Measurements from ENCODE around the gene REX1BD. TPM values are rescaled to one million over a fixed set of nuclear protein-coding genes. Genes with fewer than 3 reads are reported as not detected.

Gene REX1BD
- total and polyA plus RNA-seq, 4 donors, result 25.9 to 71.9 (median 51.4) TPM

GRCh38 chr19:18608102-18608804 lies 19.7 kb downstream of the REX1BD start:
- Histone ChIP-seq H3K4me1 (ENCODE audit: control insufficient read depth in 4 of 4, insufficient read depth in 4 of 4, low read length in 3 of 4) (peaks cover 0 to 19% (median 7%) of the 10 kb centered on the region in 4 donors), H3K27me3 (ENCODE audit: control insufficient read depth in 4 of 4, insufficient read depth in 4 of 4, low read length in 3 of 4) (peaks cover 10 to 14% (median 13%) of the 10 kb centered on the region in 4 donors), H3K9ac (ENCODE audit: low read depth in 1 of 2, low read length in 2 of 2) (no peak overlapping the region), H3K9me3 (ENCODE audit: control insufficient read depth in 4 of 4, low read length in 3 of 4) (no peaks in the 10 kb centered on the region), H3K4me3 (ENCODE audit: low read depth in 1 of 3, low read length in 3 of 3) (no peak overlapping the region), H3K27ac (ENCODE audit: low read depth in 1 of 2, low read length in 2 of 2) (no peak overlapping the region), H3K36me3 (ENCODE audit: control insufficient read depth in 4 of 4, insufficient read depth in 3 of 4, low read depth in 1 of 4, low read length in 3 of 4) (no peaks in the 10 kb centered on the region)
- DNase-seq (ENCODE audit: low spot score), result no peak
- WGBS, result 21% methylated on average over 5 of the region's 5 CpGs
- TF ChIP-seq EGR1 (IDR thresholded peaks at IDR 0.05; ENCODE audit: low read depth in 2 of 2), result no peak
- TF ChIP-seq HNF4G (IDR thresholded peaks at IDR 0.05), result no peak
- no peak for TF ChIP-seq HNF4A (conservative IDR thresholded peaks at IDR 0.05)
- no peak for TF ChIP-seq FOXA2 (IDR thresholded peaks at IDR 0.05)
- TF ChIP-seq, protein P1, sequence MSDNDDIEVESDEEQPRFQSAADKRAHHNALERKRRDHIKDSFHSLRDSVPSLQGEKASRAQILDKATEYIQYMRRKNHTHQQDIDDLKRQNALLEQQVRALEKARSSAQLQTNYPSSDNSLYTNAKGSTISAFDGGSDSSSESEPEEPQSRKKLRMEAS (IDR thresholded peaks at IDR 0.05), result no peak
- TF ChIP-seq FOXA1 (IDR thresholded peaks at IDR 0.05), result no peak
- TF ChIP-seq YY1 (IDR thresholded peaks at IDR 0.05), result no peak
- TF ChIP-seq RAD21 (IDR thresholded peaks at IDR 0.05), result no peak
- TF ChIP-seq NR2F2 (IDR thresholded peaks at IDR 0.05), result no peak
- TF ChIP-seq TAF1 (conservative IDR thresholded peaks at IDR 0.05), result no peak
- no peak for TF ChIP-seq GABPA (IDR thresholded peaks at IDR 0.05 in 1 of 2, conservative IDR thresholded peaks at IDR 0.05 in 1 of 2)
- no peak for TF ChIP-seq JUND (IDR thresholded peaks at IDR 0.05)
- no peak for TF ChIP-seq RXRA (IDR thresholded peaks at IDR 0.05)

- peaks cover 8 to 17% (median 13%) of the 10 kb centered on the region in 4 donors for H3K27me3 ChIP-seq (ENCODE audit: control insufficient read depth in 4 of 4, insufficient read depth in 4 of 4, low read length in 3 of 4)
- no peak for DNase-seq (ENCODE audit: low spot score)
- H3K4me1 ChIP-seq (ENCODE audit: control insufficient read depth in 4 of 4, insufficient read depth in 4 of 4, low read length in 3 of 4), result peaks cover 0 to 19% (median 7%) of the 10 kb centered on the region in 4 donors
- H3K9me3 ChIP-seq (ENCODE audit: control insufficient read depth in 4 of 4, low read length in 3 of 4), result no peaks in the 10 kb centered on the region
- 37% methylated on average over 9 of the region's 9 CpGs for WGBS
- H3K4me3 ChIP-seq (ENCODE audit: low read depth in 1 of 3, low read length in 3 of 3), result no peak overlapping the region
- TF ChIP-seq FOXA2 (IDR thresholded peaks at IDR 0.05) (no peak), RAD21 (IDR thresholded peaks at IDR 0.05) (no peak), RXRA (IDR thresholded peaks at IDR 0.05) (no peak), SP1 (IDR thresholded peaks at IDR 0.05) (no peak), HNF4A (conservative IDR thresholded peaks at IDR 0.05) (no peak), EGR1 (IDR thresholded peaks at IDR 0.05; ENCODE audit: low read depth in 2 of 2) (no peak)
- TF ChIP-seq, protein P2, sequence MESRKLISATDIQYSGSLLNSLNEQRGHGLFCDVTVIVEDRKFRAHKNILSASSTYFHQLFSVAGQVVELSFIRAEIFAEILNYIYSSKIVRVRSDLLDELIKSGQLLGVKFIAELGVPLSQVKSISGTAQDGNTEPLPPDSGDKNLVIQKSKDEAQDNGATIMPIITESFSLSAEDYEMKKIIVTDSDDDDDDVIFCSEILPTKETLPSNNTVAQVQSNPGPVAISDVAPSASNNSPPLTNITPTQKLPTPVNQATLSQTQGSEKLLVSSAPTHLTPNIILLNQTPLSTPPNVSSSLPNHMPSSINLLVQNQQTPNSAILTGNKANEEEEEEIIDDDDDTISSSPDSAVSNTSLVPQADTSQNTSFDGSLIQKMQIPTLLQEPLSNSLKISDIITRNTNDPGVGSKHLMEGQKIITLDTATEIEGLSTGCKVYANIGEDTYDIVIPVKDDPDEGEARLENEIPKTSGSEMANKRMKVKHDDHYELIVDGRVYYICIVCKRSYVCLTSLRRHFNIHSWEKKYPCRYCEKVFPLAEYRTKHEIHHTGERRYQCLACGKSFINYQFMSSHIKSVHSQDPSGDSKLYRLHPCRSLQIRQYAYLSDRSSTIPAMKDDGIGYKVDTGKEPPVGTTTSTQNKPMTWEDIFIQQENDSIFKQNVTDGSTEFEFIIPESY (IDR thresholded peaks at IDR 0.05), result no peak
- no peaks in the 10 kb centered on the region for H3K36me3 ChIP-seq (ENCODE audit: control insufficient read depth in 4 of 4, insufficient read depth in 3 of 4, low read depth in 1 of 4, low read length in 3 of 4)
- H3K9ac ChIP-seq (ENCODE audit: low read depth in 1 of 2, low read length in 2 of 2), result no peak overlapping the region
- H3K27ac ChIP-seq (ENCODE audit: low read depth in 1 of 2, low read length in 2 of 2), result no peak overlapping the region
These were observed 20.5 kb downstream of the REX1BD start for GRCh38 chr19:18608805-18609716.

- Histone ChIP-seq H3K9ac (ENCODE audit: low read depth in 1 of 2, low read length in 2 of 2) (no peak overlapping the region), H3K9me3 (ENCODE audit: control insufficient read depth in 4 of 4, low read length in 3 of 4) (no peaks in the 10 kb centered on the region), H3K36me3 (ENCODE audit: control insufficient read depth in 4 of 4, insufficient read depth in 3 of 4, low read depth in 1 of 4, low read length in 3 of 4) (no peaks in the 10 kb centered on the region), H3K4me3 (ENCODE audit: low read depth in 1 of 3, low read length in 3 of 3) (no peak overlapping the region), H3K27ac (ENCODE audit: low read depth in 1 of 2, low read length in 2 of 2) (no peak overlapping the region), H3K27me3 (ENCODE audit: control insufficient read depth in 4 of 4, insufficient read depth in 4 of 4, low read length in 3 of 4) (peaks cover 7 to 18% (median 16%) of the 10 kb centered on the region in 4 donors), H3K4me1 (ENCODE audit: control insufficient read depth in 4 of 4, insufficient read depth in 4 of 4, low read length in 3 of 4) (peaks cover 0 to 19% (median 7%) of the 10 kb centered on the region in 4 donors)
- DNase-seq (ENCODE audit: low spot score), result no peak
- 29% methylated on average over 2 of the region's 2 CpGs for WGBS
- TF ChIP-seq TAF1 (conservative IDR thresholded peaks at IDR 0.05) (no peak), JUND (IDR thresholded peaks at IDR 0.05) (no peak), HNF4A (conservative IDR thresholded peaks at IDR 0.05) (no peak), RAD21 (IDR thresholded peaks at IDR 0.05) (no peak), FOXA1 (IDR thresholded peaks at IDR 0.05) (no peak), NR2F2 (IDR thresholded peaks at IDR 0.05) (no peak), CTCF (IDR thresholded peaks at IDR 0.05; ENCODE audit: low read depth, low read length, missing input control) (no peak), EGR1 (IDR thresholded peaks at IDR 0.05; ENCODE audit: low read depth in 2 of 2) (no peak), SP1 (IDR thresholded peaks at IDR 0.05) (no peak), RXRA (IDR thresholded peaks at IDR 0.05) (no peak), YY1 (IDR thresholded peaks at IDR 0.05) (no peak)
- TF ChIP-seq, protein P3, sequence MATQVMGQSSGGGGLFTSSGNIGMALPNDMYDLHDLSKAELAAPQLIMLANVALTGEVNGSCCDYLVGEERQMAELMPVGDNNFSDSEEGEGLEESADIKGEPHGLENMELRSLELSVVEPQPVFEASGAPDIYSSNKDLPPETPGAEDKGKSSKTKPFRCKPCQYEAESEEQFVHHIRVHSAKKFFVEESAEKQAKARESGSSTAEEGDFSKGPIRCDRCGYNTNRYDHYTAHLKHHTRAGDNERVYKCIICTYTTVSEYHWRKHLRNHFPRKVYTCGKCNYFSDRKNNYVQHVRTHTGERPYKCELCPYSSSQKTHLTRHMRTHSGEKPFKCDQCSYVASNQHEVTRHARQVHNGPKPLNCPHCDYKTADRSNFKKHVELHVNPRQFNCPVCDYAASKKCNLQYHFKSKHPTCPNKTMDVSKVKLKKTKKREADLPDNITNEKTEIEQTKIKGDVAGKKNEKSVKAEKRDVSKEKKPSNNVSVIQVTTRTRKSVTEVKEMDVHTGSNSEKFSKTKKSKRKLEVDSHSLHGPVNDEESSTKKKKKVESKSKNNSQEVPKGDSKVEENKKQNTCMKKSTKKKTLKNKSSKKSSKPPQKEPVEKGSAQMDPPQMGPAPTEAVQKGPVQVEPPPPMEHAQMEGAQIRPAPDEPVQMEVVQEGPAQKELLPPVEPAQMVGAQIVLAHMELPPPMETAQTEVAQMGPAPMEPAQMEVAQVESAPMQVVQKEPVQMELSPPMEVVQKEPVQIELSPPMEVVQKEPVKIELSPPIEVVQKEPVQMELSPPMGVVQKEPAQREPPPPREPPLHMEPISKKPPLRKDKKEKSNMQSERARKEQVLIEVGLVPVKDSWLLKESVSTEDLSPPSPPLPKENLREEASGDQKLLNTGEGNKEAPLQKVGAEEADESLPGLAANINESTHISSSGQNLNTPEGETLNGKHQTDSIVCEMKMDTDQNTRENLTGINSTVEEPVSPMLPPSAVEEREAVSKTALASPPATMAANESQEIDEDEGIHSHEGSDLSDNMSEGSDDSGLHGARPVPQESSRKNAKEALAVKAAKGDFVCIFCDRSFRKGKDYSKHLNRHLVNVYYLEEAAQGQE (IDR thresholded peaks at IDR 0.05), result no peak
- TF ChIP-seq, protein P1 (IDR thresholded peaks at IDR 0.05), result no peak
These were observed 21.1 kb downstream of the REX1BD start for GRCh38 chr19:18609717-18610051.

Measured in liver (tissue), 9 donors.